Sigmoid colon (tissue), 7 donors: ENCODE measurements around the gene PTPRT. TPM values are rescaled to one million over a fixed set of nuclear protein-coding genes. Genes with fewer than 3 reads are reported as not detected.

ENCODE experiments used
- DNase-seq: peaks from one replicate; pipeline ENCODE4 v3.0.0-alpha.2; 2019
- H3K27ac ChIP-seq, 4 donors: fragments of 200-600 bp; sonication (generic); one replicate each; pipeline ENCODE4 v1.5.1; 2016 to 2019; ENCODE audit warnings: mild to moderate bottlenecking in 1 of 4
- H3K27me3 ChIP-seq, 3 donors: fragments of 200-600 bp; sonication (generic); one replicate each; pipeline ENCODE4 v1.5.1; 2019; ENCODE audit warnings: mild to moderate bottlenecking in 1 of 3
- H3K36me3 ChIP-seq, 4 donors: fragments of 200-600 bp; sonication (generic); one replicate each; pipeline ENCODE4 v1.5.1; 2016 to 2019
- H3K4me1 ChIP-seq, 4 donors: fragments of 200-600 bp; sonication (generic); one replicate each; pipeline ENCODE4 v1.5.1; 2017 to 2019
- H3K4me3 ChIP-seq, 4 donors: fragments of 200-600 bp; sonication (generic); one replicate each; pipeline ENCODE4 v1.5.1; 2017 to 2019; ENCODE audit warnings: mild to moderate bottlenecking in 2 of 4, moderate library complexity in 1 of 4
- H3K9me3 ChIP-seq, 4 donors: fragments of 200-600 bp in 3 of 4; sonication (generic) in 3 of 4; one replicate each; pipeline versions ENCODE4 v1.5.1 to v1.6.1; 2013 to 2019
- EP300 ChIP-seq, 4 donors: sonication (generic); formaldehyde crosslinking; IDR thresholded peaks; one replicate each; pipeline ENCODE4 v1.6.1; 2017; ENCODE audit warnings: antibody characterized with exemption in 4 of 4
- POLR2A ChIP-seq, 2 donors: fragments of 450-650 bp; IDR thresholded peaks; one replicate each; pipeline ENCODE4 v1.6.1; 2016; ENCODE audit warnings: antibody characterized with exemption in 2 of 2, mild to moderate bottlenecking in 2 of 2, moderate library complexity in 2 of 2
- POLR2AphosphoS5 ChIP-seq, 4 donors: sonication (generic); formaldehyde crosslinking; IDR thresholded peaks; one replicate each; pipeline ENCODE4 v1.6.1; 2017; ENCODE audit warnings: antibody characterized with exemption in 4 of 4
- WGBS, 2 donors: extraction: QIAGEN DNeasy Blood & Tissue Kit; methylation state at CpG; one replicate each; pipeline ENCODE4 v1.1.7; 2013; 5-methylcytosine and 5-hydroxymethylcytosine counted together
- intact Hi-C: fragments of 100-400 bp; cut with DNase I; formaldehyde crosslinking; loops from one replicate; pipeline ENCODE4 v1.15.1; 2023
- polyA plus RNA-seq, 3 donors: library from polyadenylated mRNA; stranded (reverse); fragments of 200-250 nt; gene quantifications; one replicate each; pipeline ENCODE4 v1.2.3, GENCODE V29; 2013
- total RNA-seq, 4 donors: library from RNA; depleted of rRNA; stranded (reverse); fragments of >200 nt; gene quantifications; one replicate each; pipeline ENCODE4 v1.1.0, GENCODE V29; 2016
- TF ChIP-seq, protein P1 (sequence below), 4 experiments: fragments of 450-650 bp in 3 of 4; fragments of 200-600 bp in 1 of 4; IDR thresholded peaks; one replicate each; pipeline ENCODE4 v1.5.1; 2016 to 2019; ENCODE audit warnings: antibody characterized with exemption in 4 of 4, mild to moderate bottlenecking in 3 of 4, moderate library complexity in 2 of 4
- donor health status: healthy with polysubstance abuse.
- donor health status: Bipolar disorder and iron deficiency.
- donor health status: healthy.

The PTPRT gene
- total and polyA plus RNA-seq, 7 donors: under 0.01 to 0.41 (median 0.12) TPM; not detected in 3

GRCh38 chr20:42978184-42978974, 211.3 kb downstream of the PTPRT start:
- intact Hi-C loops: no loop called here
- Histone ChIP-seq H3K36me3 (no peaks in the 10 kb centered on the region), H3K4me1 (no peaks in the 10 kb centered on the region), H3K4me3 (no peak overlapping the region), H3K27ac (no peak overlapping the region), H3K27me3 (no peaks in the 10 kb centered on the region), H3K9me3 (no peaks in the 10 kb centered on the region)
- WGBS, 2 donors: 79 to 85% methylated on average over 12 of the region's 12 CpGs
- TF ChIP-seq, protein P1, sequence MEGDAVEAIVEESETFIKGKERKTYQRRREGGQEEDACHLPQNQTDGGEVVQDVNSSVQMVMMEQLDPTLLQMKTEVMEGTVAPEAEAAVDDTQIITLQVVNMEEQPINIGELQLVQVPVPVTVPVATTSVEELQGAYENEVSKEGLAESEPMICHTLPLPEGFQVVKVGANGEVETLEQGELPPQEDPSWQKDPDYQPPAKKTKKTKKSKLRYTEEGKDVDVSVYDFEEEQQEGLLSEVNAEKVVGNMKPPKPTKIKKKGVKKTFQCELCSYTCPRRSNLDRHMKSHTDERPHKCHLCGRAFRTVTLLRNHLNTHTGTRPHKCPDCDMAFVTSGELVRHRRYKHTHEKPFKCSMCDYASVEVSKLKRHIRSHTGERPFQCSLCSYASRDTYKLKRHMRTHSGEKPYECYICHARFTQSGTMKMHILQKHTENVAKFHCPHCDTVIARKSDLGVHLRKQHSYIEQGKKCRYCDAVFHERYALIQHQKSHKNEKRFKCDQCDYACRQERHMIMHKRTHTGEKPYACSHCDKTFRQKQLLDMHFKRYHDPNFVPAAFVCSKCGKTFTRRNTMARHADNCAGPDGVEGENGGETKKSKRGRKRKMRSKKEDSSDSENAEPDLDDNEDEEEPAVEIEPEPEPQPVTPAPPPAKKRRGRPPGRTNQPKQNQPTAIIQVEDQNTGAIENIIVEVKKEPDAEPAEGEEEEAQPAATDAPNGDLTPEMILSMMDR (IDR thresholded peaks at IDR 0.05): no peak
- TF ChIP-seq POLR2A (IDR thresholded peaks at IDR 0.05): no peak
- TF ChIP-seq POLR2AphosphoS5 (IDR thresholded peaks at IDR 0.05): no peak
- TF ChIP-seq EP300 (IDR thresholded peaks at IDR 0.05): no peak
- no peak for DNase-seq

GRCh38 chr20:42975974-42976373, 213.7 kb downstream of the PTPRT start:
- no peak for DNase-seq
- intact Hi-C loops: no loop called here
- 80 to 95% methylated on average over 1 of the region's 1 CpG for WGBS, 2 donors

GRCh38 chr20:42974347-42974746, 215.4 kb downstream of the PTPRT start:
- no peaks in the 10 kb centered on the region for H3K36me3 ChIP-seq
- no peak overlapping the region for H3K27ac ChIP-seq
- intact Hi-C loops: no loop called here
- H3K4me3 ChIP-seq: no peak overlapping the region
- TF ChIP-seq EP300 (IDR thresholded peaks at IDR 0.05) (no peak), POLR2AphosphoS5 (IDR thresholded peaks at IDR 0.05) (no peak), POLR2A (IDR thresholded peaks at IDR 0.05) (no peak)
- TF ChIP-seq, protein P1 (IDR thresholded peaks at IDR 0.05): no peak
- no peaks in the 10 kb centered on the region for H3K4me1 ChIP-seq
- no peaks in the 10 kb centered on the region for H3K27me3 ChIP-seq
- DNase-seq: no peak
- 79% methylated on average over 8 of the region's 8 CpGs for WGBS, 2 donors
- H3K9me3 ChIP-seq: no peaks in the 10 kb centered on the region

More at GRCh38 chr20:42975974-42976373, 213.7 kb downstream of the PTPRT start:
- H3K4me3 ChIP-seq: no peak overlapping the region
- H3K4me1 ChIP-seq: no peaks in the 10 kb centered on the region
- TF ChIP-seq EP300 (IDR thresholded peaks at IDR 0.05) (no peak), POLR2AphosphoS5 (IDR thresholded peaks at IDR 0.05) (no peak), POLR2A (IDR thresholded peaks at IDR 0.05) (no peak)
- TF ChIP-seq, protein P1 (IDR thresholded peaks at IDR 0.05): no peak
- H3K36me3 ChIP-seq: no peaks in the 10 kb centered on the region
- no peaks in the 10 kb centered on the region for H3K9me3 ChIP-seq
- no peaks in the 10 kb centered on the region for H3K27me3 ChIP-seq
- no peak overlapping the region for H3K27ac ChIP-seq

- TF ChIP-seq EP300 (IDR thresholded peaks at IDR 0.05): no peak
- TF ChIP-seq, protein P1 (IDR thresholded peaks at IDR 0.05): no peak
- no peak for TF ChIP-seq POLR2AphosphoS5 (IDR thresholded peaks at IDR 0.05)
- TF ChIP-seq POLR2A (IDR thresholded peaks at IDR 0.05): no peak
- Histone ChIP-seq H3K27ac (no peak overlapping the region), H3K27me3 (no peaks in the 10 kb centered on the region), H3K9me3 (no peaks in the 10 kb centered on the region), H3K4me3 (no peak overlapping the region), H3K36me3 (no peaks in the 10 kb centered on the region), H3K4me1 (no peaks in the 10 kb centered on the region)
- intact Hi-C loops: no loop called here
- no peak for DNase-seq
- WGBS, 2 donors: 89% methylated on average over 5 of the region's 5 CpGs
Observed at GRCh38 chr20:42972591-42972990, 217.1 kb downstream of the PTPRT start.
